HEK293T (cell line): ENCODE data around the gene RAB9B.

Experiments
- CTCF ChIA-PET: fragments of 350-600 bp; formaldehyde crosslinking; extraction: SDS; loops from one replicate; lab custom pipeline; 2021; ENCODE audit warnings: antibody characterized with exemption, inconsistent platforms; lab: Yijun Ruan, JAX
- POLR2A ChIA-PET: fragments of 350-600 bp; formaldehyde crosslinking; extraction: SDS; loops from one replicate; lab custom pipeline; 2020; ENCODE audit warnings: antibody characterized with exemption, inconsistent platforms; lab: Yijun Ruan, JAX
- DNase-seq: peaks from one replicate; pipeline ENCODE4 v3.0.0; 2012; ENCODE audit warnings: mixed read lengths; ENCODE audit errors: extremely low spot score
- ARNT ChIP-seq: fragments of 450-650 bp; IDR thresholded peaks from 2 replicates; pipeline ENCODE4 v1.6.1; 2017; ENCODE audit warnings: mild to moderate bottlenecking
- BHLHE40 ChIP-seq: fragments of 450-650 bp; IDR thresholded peaks from 2 replicates; pipeline ENCODE4 v1.6.1; 2016; ENCODE audit warnings: mild to moderate bottlenecking, moderate library complexity, borderline replicate concordance
- CTBP1 ChIP-seq: fragments of 450-650 bp; IDR thresholded peaks from 2 replicates; pipeline ENCODE4 v1.6.1; 2016; ENCODE audit warnings: borderline replicate concordance
- ELF4 ChIP-seq: fragments of 450-650 bp; IDR thresholded peaks from 2 replicates; pipeline ENCODE4 v1.6.1; 2017; ENCODE audit warnings: antibody characterized with exemption
- FOXA1 ChIP-seq: fragments of 450-650 bp; IDR thresholded peaks from 2 replicates; pipeline ENCODE4 v1.6.1; 2016; ENCODE audit warnings: mild to moderate bottlenecking
- FOXK2 ChIP-seq: fragments of 450-650 bp; IDR thresholded peaks from 2 replicates; pipeline ENCODE4 v1.6.1; 2016; ENCODE audit warnings: mild to moderate bottlenecking
- FOXM1 ChIP-seq: fragments of 450-650 bp; IDR thresholded peaks from 2 replicates; pipeline ENCODE4 v1.6.1; 2017; ENCODE audit warnings: mild to moderate bottlenecking, borderline replicate concordance
- HDGF ChIP-seq: fragments of 450-650 bp; IDR thresholded peaks from 2 replicates; pipeline ENCODE4 v1.6.1; 2017; ENCODE audit warnings: antibody characterized with exemption, borderline replicate concordance
- L3MBTL2 ChIP-seq: fragments of 450-650 bp; conservative IDR thresholded peaks from 2 replicates; pipeline ENCODE4 v1.6.1; 2016; ENCODE audit warnings: mild to moderate bottlenecking
- LEF1 ChIP-seq: fragments of 450-650 bp; IDR thresholded peaks from 2 replicates; pipeline ENCODE4 v1.6.1; 2017; ENCODE audit warnings: mild to moderate bottlenecking, borderline replicate concordance
- NFRKB ChIP-seq: fragments of 450-650 bp; IDR thresholded peaks from 2 replicates; pipeline ENCODE4 v1.6.1; 2016; ENCODE audit warnings: mild to moderate bottlenecking, moderate library complexity
- SP1 ChIP-seq: fragments of 450-650 bp; IDR thresholded peaks from 2 replicates; pipeline ENCODE4 v1.6.1; 2017
- SUZ12 ChIP-seq: fragments of 450-650 bp; IDR thresholded peaks from 2 replicates; pipeline ENCODE4 v1.6.1; 2016; ENCODE audit warnings: mild to moderate bottlenecking
- TARDBP ChIP-seq: fragments of 450-650 bp; IDR thresholded peaks from 2 replicates; pipeline ENCODE4 v1.6.1; 2016
- ZNF384 ChIP-seq: fragments of 450-650 bp; IDR thresholded peaks from 2 replicates; pipeline ENCODE4 v1.6.1; 2016
- TF ChIP-seq, protein P1 (sequence below): fragments of 450-650 bp; IDR thresholded peaks from 2 replicates; pipeline ENCODE4 v1.6.1; 2016

RAB9B gene

DNA sequence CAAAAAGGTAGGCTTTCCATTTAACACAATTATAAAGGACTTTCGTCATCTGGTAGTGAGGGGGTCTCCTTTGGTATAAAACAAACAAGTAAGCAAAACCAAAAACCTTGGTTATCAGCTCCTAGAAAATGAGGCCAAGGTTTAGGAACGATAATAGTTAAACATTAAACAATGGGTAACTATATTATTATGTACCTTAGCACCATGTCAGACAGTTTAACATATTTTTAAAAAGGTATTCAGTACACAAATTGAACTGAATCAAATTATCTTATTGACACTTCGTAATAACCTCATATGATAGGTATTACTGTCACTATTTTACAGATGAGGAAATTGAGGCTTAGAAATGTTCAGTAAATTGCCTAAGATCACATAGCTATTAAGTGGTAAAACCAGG lies 32.1 kb upstream of the RAB9B start:
- POLR2A ChIA-PET: no interaction called here

DNA sequence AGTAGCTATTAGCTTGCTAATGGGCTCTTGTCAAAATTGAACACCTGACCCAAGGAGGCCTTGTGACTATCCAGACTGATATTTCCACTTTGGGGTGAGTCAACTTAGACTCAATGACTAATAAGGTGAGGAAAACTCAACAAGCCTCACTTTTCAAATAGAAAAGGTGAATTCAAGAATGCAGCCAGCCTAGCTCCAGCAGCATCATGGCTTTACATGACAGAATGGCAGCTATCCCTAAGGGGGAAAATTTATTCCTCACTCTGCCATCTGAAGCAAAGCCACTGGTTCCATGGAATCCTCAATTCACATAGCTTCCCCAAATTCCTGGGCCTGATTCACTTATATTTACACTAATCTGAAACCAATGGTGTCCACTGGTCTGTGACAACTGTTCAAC lies 29.1 kb upstream of the RAB9B start:
- ChIA-PET POLR2A (interaction anchor here (1.3 kb wide), 1 partner anchor 30 kb away, joined by 4 read pairs; the partner anchor contains the start of gene RAB9B), CTCF (interaction anchor here (0.8 to 4.6 kb wide), 2 partner anchors 16 to 57 kb away, joined by 3 to 25 read pairs; no protein-coding TSS in a partner anchor)
- no peak for DNase-seq
- TF ChIP-seq BHLHE40 (no peak), SUZ12 (no peak), FOXK2 (no peak), SP1 (no peak), ARNT (no peak), TARDBP (no peak), L3MBTL2 (no peak), HDGF (no peak)
- TF ChIP-seq, protein P1, sequence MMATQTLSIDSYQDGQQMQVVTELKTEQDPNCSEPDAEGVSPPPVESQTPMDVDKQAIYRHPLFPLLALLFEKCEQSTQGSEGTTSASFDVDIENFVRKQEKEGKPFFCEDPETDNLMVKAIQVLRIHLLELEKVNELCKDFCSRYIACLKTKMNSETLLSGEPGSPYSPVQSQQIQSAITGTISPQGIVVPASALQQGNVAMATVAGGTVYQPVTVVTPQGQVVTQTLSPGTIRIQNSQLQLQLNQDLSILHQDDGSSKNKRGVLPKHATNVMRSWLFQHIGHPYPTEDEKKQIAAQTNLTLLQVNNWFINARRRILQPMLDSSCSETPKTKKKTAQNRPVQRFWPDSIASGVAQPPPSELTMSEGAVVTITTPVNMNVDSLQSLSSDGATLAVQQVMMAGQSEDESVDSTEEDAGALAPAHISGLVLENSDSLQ: no peak

More for the DNA sequence above, 32.1 kb upstream of the RAB9B start:
- TF ChIP-seq, protein P1: no peak
- TF ChIP-seq CTBP1 (no peak), L3MBTL2 (no peak), SP1 (no peak)
- no peak for DNase-seq
- CTCF ChIA-PET: interaction anchor here (0.9 to 4.6 kb wide), 2 partner anchors 19 to 177 kb away, joined by 3 to 25 read pairs; no protein-coding TSS in a partner anchor

- ChIA-PET CTCF (no interaction called here), POLR2A (no interaction called here)
- no peak for DNase-seq
- TF ChIP-seq FOXA1 (no peak), BHLHE40 (no peak), ARNT (no peak), NFRKB (no peak), CTBP1 (no peak), ZNF384 (no peak), HDGF (no peak), TARDBP (no peak), SUZ12 (no peak), ELF4 (no peak), FOXK2 (no peak), L3MBTL2 (no peak), SP1 (no peak), LEF1 (no peak), FOXM1 (no peak)
- TF ChIP-seq, protein P1: no peak; the same call in 1 of the 2 replicates
Observed at GRCh38 chrX:103849558-103849957, 17.5 kb upstream of the RAB9B start.

DNA sequence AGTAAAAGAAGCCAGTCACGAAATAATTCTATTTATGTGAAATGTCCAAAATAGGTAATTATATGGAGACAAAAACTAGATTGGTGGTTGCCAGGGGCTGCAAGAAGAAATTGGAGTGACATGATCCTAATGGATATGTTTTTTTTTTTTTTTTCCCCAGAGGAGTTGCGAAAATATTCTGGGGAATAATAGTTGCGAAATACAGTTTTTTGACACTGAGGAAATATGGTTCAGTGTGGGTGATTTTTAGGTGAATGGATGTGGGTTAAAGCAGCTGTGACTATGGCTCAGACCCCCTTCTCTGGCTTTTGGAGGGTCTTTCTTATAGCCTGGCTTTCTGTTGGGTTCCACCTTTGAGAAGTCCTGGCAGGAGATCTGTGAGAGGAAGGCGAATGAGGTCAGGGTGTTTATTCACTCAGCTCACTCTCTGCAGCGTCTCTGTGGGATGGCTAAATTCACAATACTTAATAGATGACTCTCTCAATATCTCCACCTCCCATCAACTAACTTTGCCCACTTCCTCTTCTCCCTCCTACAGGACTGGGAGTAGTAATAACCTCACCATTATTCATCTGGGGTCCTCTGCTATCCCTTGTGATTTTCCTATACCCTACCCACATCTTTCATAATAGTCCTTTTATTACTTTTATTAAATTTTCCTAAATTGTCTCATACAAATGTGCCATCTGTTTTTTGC lies 15.3 kb upstream of the RAB9B start:
- ChIA-PET CTCF (no interaction called here), POLR2A (interaction anchor here (1.0 to 1.3 kb wide), 2 partner anchors 15 to 72 kb away, joined by 3 read pairs; partner anchors contain the start of gene RAB9B)
- no peak for DNase-seq
- no peak for TF ChIP-seq FOXK2
- no peak for TF ChIP-seq ARNT
- no peak for TF ChIP-seq SUZ12
- TF ChIP-seq TARDBP: no peak
- TF ChIP-seq L3MBTL2: no peak
- TF ChIP-seq LEF1: no peak
- no peak for TF ChIP-seq ELF4
- no peak for TF ChIP-seq FOXM1
- TF ChIP-seq CTBP1: no peak
- no peak for TF ChIP-seq BHLHE40
- TF ChIP-seq, protein P1: no peak
- no peak for TF ChIP-seq SP1
- no peak for TF ChIP-seq HDGF
- TF ChIP-seq ZNF384: no peak
- TF ChIP-seq NFRKB: no peak

GRCh38 chrX:103846386-103846785 lies 14.3 kb upstream of the RAB9B start:
- no peak for DNase-seq
- TF ChIP-seq L3MBTL2 (no peak), SP1 (no peak), ELF4 (no peak), HDGF (no peak), FOXM1 (no peak), SUZ12 (no peak), FOXA1 (no peak), FOXK2 (no peak), LEF1 (no peak), ARNT (no peak), BHLHE40 (no peak), ZNF384 (no peak), CTBP1 (no peak), TARDBP (no peak), NFRKB (no peak)
- TF ChIP-seq, protein P1: no peak
- ChIA-PET POLR2A (no interaction called here), CTCF (interaction anchor here (2.2 kb wide), 1 partner anchor 16 kb away, joined by 25 read pairs; no protein-coding TSS in a partner anchor)
